Measurements from ENCODE around the gene UQCRC1. TPM values are rescaled to one million over a fixed set of nuclear protein-coding genes. Genes with fewer than 3 reads are reported as not detected.

The UQCRC1 gene
- total and polyA plus RNA-seq, 2 of the 8 experiments (the other 6 are each of a cell fraction or from before 2014, with no cell fraction given): 310 to 720 TPM

DNA sequence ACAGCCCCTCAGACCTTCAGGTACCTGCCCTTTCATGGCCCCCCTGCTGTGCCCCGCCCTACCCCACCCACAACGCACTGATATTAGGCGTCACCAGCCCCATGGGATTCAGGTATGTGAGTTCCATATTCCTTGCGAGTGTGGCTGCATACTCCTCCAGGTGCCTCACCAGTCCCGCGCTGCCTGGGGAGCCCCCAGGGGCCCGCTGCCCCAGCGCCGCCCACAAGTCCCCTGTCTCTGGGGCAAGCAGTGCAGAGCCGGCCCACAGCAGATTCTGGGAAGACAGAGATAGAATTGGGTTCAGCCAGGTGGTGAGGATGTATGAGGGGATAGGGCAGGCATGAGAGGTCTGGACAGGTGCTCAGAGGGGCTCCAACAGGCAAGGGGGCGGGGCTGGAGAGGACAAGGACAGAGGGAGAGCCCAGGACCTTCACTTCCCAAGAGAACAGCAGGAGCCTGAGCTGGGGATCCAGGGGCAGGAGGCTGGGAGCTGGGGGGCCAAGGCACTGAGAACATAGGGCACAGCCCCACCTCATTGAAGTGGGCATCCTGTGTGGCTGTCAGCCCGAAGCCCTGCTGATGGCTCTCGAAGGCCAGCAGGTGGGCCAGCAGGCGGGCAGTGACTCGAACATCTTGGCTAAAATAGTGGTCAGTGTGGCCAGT is 38.9 kb upstream of the UQCRC1 start:
- H4K91ac ChIP-seq (replicated peaks; ENCODE audit: insufficient read length, low read length): no peak overlapping the region
- H3K14ac ChIP-seq (ENCODE audit: insufficient read length): no peak overlapping the region
- DNase-seq (ENCODE audit: low read depth in 1 of 2, low spot score in 2 of 2) (no peak), FAIRE-seq (no peak)
- peaks cover 0 to 17% of the 10 kb centered on the region in 2 experiments for H4K20me1 ChIP-seq (replicated peaks in 1 of 2; ENCODE audit: control insufficient read depth in 1 of 2, insufficient read depth in 2 of 2, low read length in 2 of 2)
- H3K27ac ChIP-seq (ENCODE audit: low read depth, low read length): no peak overlapping the region
- H3K36me3 ChIP-seq (ENCODE audit: control insufficient read depth in 2 of 4, insufficient read depth in 4 of 4, low read length in 3 of 4): peaks cover 0 to 29% (median 13%) of the 10 kb centered on the region in 4 experiments; a peak in 5 of 8 replicates
- no peak overlapping the region for H3K56ac ChIP-seq (replicated peaks; ENCODE audit: insufficient read length, low read depth, low read length)
- POLR2A ChIA-PET (ENCODE audit: partially characterized antibody): interaction anchor here (0.8 to 10.5 kb wide), 4 partner anchors 11 to 192 kb away, joined by 3 to 111 read pairs (median 32); partner anchors contain the start of genes CELSR3 and SLC26A6
- H3K9me3 ChIP-seq (ENCODE audit: insufficient read depth in 2 of 2, low read depth in 1 of 2, low read length in 1 of 2): no peaks in the 10 kb centered on the region
- no peak overlapping the region for H2AFZ ChIP-seq (ENCODE audit: low read length)
- H3K4me3 ChIP-seq (ENCODE audit: extremely low read depth in 1 of 4, insufficient read depth in 2 of 4, low read depth in 3 of 4, low read length in 4 of 4): no peak overlapping the region
- no peak overlapping the region for H3K18ac ChIP-seq (ENCODE audit: extremely low read depth, low read length)
- H2BK12ac ChIP-seq (ENCODE audit: low read depth, low read length): no peak overlapping the region
- peak overlapping the region in 1 of 4 experiments; percentile 28; a peak in 1 of 7 replicates for H3K9ac ChIP-seq (replicated peaks in 1 of 4; ENCODE audit: extremely low read depth in 1 of 4, low read depth in 3 of 4, low read length in 3 of 4)
- CTCF ChIA-PET (ENCODE audit: partially characterized antibody): interaction anchor here (1.6 kb wide), 2 partner anchors 17 to 212 kb away, joined by 4 read pairs; no protein-coding TSS in a partner anchor
- H3K23ac ChIP-seq (ENCODE audit: insufficient read length): no peak overlapping the region
- TF ChIP-seq SIRT6 (IDR thresholded peaks at IDR 0.05; ENCODE audit: low read length) (no peak), HDAC2 (IDR thresholded peaks at IDR 0.05; ENCODE audit: borderline replicate concordance in 1 of 2, low read depth in 2 of 2, low read length in 2 of 2) (no peak), ATF3 (IDR thresholded peaks at IDR 0.05; ENCODE audit: insufficient read depth, low read depth, low read length) (no peak), ASH2L (IDR thresholded peaks at IDR 0.05; ENCODE audit: low read length) (no peak), MAFK (IDR thresholded peaks at IDR 0.05; ENCODE audit: low read depth, low read length) (no peak), POU5F1 (IDR thresholded peaks at IDR 0.05; ENCODE audit: low read depth, low read length) (no peak), CBX5 (IDR thresholded peaks at IDR 0.05; ENCODE audit: low read depth, low read length) (no peak)
- no peaks in the 10 kb centered on the region for H3K79me1 ChIP-seq (ENCODE audit: low read depth, low read length)
- H3K4me2 ChIP-seq (ENCODE audit: insufficient read depth in 1 of 2, low read depth in 2 of 2, low read length in 2 of 2): no peak overlapping the region
- H2BK20ac ChIP-seq (ENCODE audit: low read length): no peak overlapping the region
- H2BK120ac ChIP-seq (replicated peaks; ENCODE audit: low read depth, low read length): no peak overlapping the region
- no peaks in the 10 kb centered on the region for H3K79me2 ChIP-seq (ENCODE audit: control insufficient read depth in 1 of 2, insufficient read depth in 2 of 2, low read length in 2 of 2)
- 0 out of 2 replicates have a peak, but pooled peaks cover 2% of the 10 kb centered on the region for H3K23me2 ChIP-seq (ENCODE audit: low read depth, low read length)
- no peak overlapping the region for H4K5ac ChIP-seq (ENCODE audit: insufficient read length, low read depth, low read length)
- H4K8ac ChIP-seq (ENCODE audit: extremely low read depth, insufficient read depth, low read length): no peak overlapping the region
- no peak overlapping the region for H3K4ac ChIP-seq (replicated peaks; ENCODE audit: insufficient read length, low read depth, low read length)
- WGBS, 2 experiments (ENCODE audit: extremely low coverage in 1 of 2, insufficient coverage in 1 of 2, insufficient read length in 1 of 2, insufficient replicate concordance in 2 of 2, low coverage in 1 of 2, low lambda C conversion rate in 2 of 2, missing lambda C conversion rate in 1 of 2): 96% methylated on average over 15 of the region's 15 CpGs; no CpG with 5 or more reads in 1 of the 2 experiments
- H2AK5ac ChIP-seq (ENCODE audit: low read depth, low read length): no peak overlapping the region
- H3K27me3 ChIP-seq (replicated peaks in 1 of 4; ENCODE audit: control insufficient read depth in 3 of 4, extremely low read depth in 1 of 4, insufficient read depth in 3 of 4, low read length in 3 of 4): no peaks in the 10 kb centered on the region
- no peak overlapping the region for H2BK15ac ChIP-seq (ENCODE audit: low read length)
- H3K4me1 ChIP-seq (replicated peaks in 1 of 4; ENCODE audit: control insufficient read depth in 3 of 4, insufficient read depth in 4 of 4, low read length in 3 of 4): no peaks in the 10 kb centered on the region
- H2BK5ac ChIP-seq (ENCODE audit: low read depth, low read length): no peak overlapping the region

Measured in H1 (cell line).